Measurements from ENCODE around the gene SHROOM2. TPM values are rescaled to one million over a fixed set of nuclear protein-coding genes. Genes with fewer than 3 reads are reported as not detected.
"Not testable (repeated sequence)": the region's sequence is repeated elsewhere in the genome, so short reads cannot be mapped to it uniquely, and the experiment has no call there.

Gene SHROOM2
- total and polyA plus RNA-seq, 4 donors = 0.28 to 2.5 (median 1.2) TPM

- 90 to 96% methylated on average over 7 of the region's 7 CpGs for whole genome bisulfite sequencing, 2 donors
- no peak for ATAC-seq (ENCODE audit: low FRiP score)
- DNase-seq = no peak
- Histone ChIP-seq H3K4me1 (ENCODE audit: control insufficient read depth in 1 of 2, insufficient read depth in 2 of 2, low read length in 2 of 2) (no peaks in the 10 kb centered on the region), H3K36me3 (ENCODE audit: control insufficient read depth in 1 of 2, insufficient read depth in 2 of 2, low read length in 1 of 2) (no peaks in the 10 kb centered on the region), H3K4me3 (ENCODE audit: low read length in 2 of 2) (no peak overlapping the region), H3K27me3 (ENCODE audit: control insufficient read depth in 1 of 2, insufficient read depth in 2 of 2, low read length in 1 of 2) (no peaks in the 10 kb centered on the region), H3K9me3 (ENCODE audit: control insufficient read depth, low read length) (peaks cover 3% of the 10 kb centered on the region), H3K27ac (ENCODE audit: low read depth in 1 of 2, low read length in 2 of 2) (no peak overlapping the region)
- intact Hi-C loops (cut with DNase I) = no loop called here
These were observed 8.3 kb downstream of the SHROOM2 start for GRCh38 chrX:9794495-9794894.

- intact Hi-C loops (cut with DNase I) = no loop called here
- peaks cover 3% of the 10 kb centered on the region for H3K9me3 ChIP-seq (ENCODE audit: control insufficient read depth, low read length)
- no peak overlapping the region for H3K27ac ChIP-seq (ENCODE audit: low read depth in 1 of 2, low read length in 2 of 2)
- no peaks in the 10 kb centered on the region for H3K36me3 ChIP-seq (ENCODE audit: control insufficient read depth in 1 of 2, insufficient read depth in 2 of 2, low read length in 1 of 2)
- ATAC-seq (ENCODE audit: low FRiP score) = no peak
- no peaks in the 10 kb centered on the region for H3K4me1 ChIP-seq (ENCODE audit: control insufficient read depth in 1 of 2, insufficient read depth in 2 of 2, low read length in 2 of 2)
- H3K4me3 ChIP-seq (ENCODE audit: low read length in 2 of 2) = no peak overlapping the region
- H3K27me3 ChIP-seq (ENCODE audit: control insufficient read depth in 1 of 2, insufficient read depth in 2 of 2, low read length in 1 of 2) = no peaks in the 10 kb centered on the region
- WGBS, 2 donors = 65 to 74% methylated on average over 11 of the region's 11 CpGs
- DNase-seq = no peak
These were observed 11.4 kb downstream of the SHROOM2 start for GRCh38 chrX:9797384-9798360.

GRCh38 chrX:9802737-9803136 is 16.5 kb downstream of the SHROOM2 start:
- no peak overlapping the region for H3K4me3 ChIP-seq (ENCODE audit: low read length in 2 of 2)
- no peaks in the 10 kb centered on the region for H3K27me3 ChIP-seq (ENCODE audit: control insufficient read depth in 1 of 2, insufficient read depth in 2 of 2, low read length in 1 of 2)
- no peaks in the 10 kb centered on the region for H3K9me3 ChIP-seq (ENCODE audit: control insufficient read depth, low read length)
- H3K27ac ChIP-seq (ENCODE audit: low read depth in 1 of 2, low read length in 2 of 2) = no peak overlapping the region
- no peaks in the 10 kb centered on the region for H3K36me3 ChIP-seq (ENCODE audit: control insufficient read depth in 1 of 2, insufficient read depth in 2 of 2, low read length in 1 of 2)
- H3K4me1 ChIP-seq (ENCODE audit: control insufficient read depth in 1 of 2, insufficient read depth in 2 of 2, low read length in 2 of 2) = no peaks in the 10 kb centered on the region
- WGBS, 2 donors = 78 to 92% methylated on average over 3 to 4 of the region's 4 CpGs
- intact Hi-C loops (cut with DNase I) = no loop called here
- DNase-seq (no peak), ATAC-seq (ENCODE audit: low FRiP score) (no peak)

- ATAC-seq (ENCODE audit: low FRiP score) (no peak), DNase-seq (no peak)
- 79 to 90% methylated on average over 5 of the region's 5 CpGs for WGBS, 2 donors
- H3K4me3 ChIP-seq (ENCODE audit: low read length in 2 of 2) = no peak overlapping the region
- no peaks in the 10 kb centered on the region for H3K4me1 ChIP-seq (ENCODE audit: control insufficient read depth in 1 of 2, insufficient read depth in 2 of 2, low read length in 2 of 2)
- intact Hi-C loops (cut with DNase I) = no loop called here
- H3K36me3 ChIP-seq (ENCODE audit: control insufficient read depth in 1 of 2, insufficient read depth in 2 of 2, low read length in 1 of 2) = no peaks in the 10 kb centered on the region
- no peaks in the 10 kb centered on the region for H3K9me3 ChIP-seq (ENCODE audit: control insufficient read depth, low read length)
- H3K27me3 ChIP-seq (ENCODE audit: control insufficient read depth in 1 of 2, insufficient read depth in 2 of 2, low read length in 1 of 2) = no peaks in the 10 kb centered on the region
- H3K27ac ChIP-seq (ENCODE audit: low read depth in 1 of 2, low read length in 2 of 2) = no peak overlapping the region
These were observed 18.2 kb downstream of the SHROOM2 start for GRCh38 chrX:9804444-9804843.

DNA sequence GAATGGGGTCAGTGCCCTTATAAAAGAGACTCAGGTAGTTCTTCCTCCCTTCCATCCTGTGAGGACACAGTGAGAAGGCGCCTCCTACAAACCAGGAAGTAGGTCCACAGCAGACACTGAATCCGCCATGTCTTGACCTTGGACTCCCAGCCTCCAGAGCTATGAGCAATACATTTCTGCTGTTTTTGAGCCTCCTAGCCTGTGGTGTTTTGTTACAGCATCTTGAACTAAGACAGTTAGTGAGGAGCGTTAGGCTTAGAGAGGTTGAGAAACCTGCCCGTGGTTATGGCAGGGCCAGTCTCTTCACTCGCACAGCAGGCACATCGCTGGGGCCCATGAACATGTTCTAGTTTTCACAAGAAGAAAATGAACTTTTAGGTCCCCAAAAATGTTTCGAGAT is 19.7 kb downstream of the SHROOM2 start:
- H3K27me3 ChIP-seq (ENCODE audit: control insufficient read depth in 1 of 2, insufficient read depth in 2 of 2, low read length in 1 of 2) = no peaks in the 10 kb centered on the region
- intact Hi-C loops (cut with DNase I) = no loop called here
- H3K4me1 ChIP-seq (ENCODE audit: control insufficient read depth in 1 of 2, insufficient read depth in 2 of 2, low read length in 2 of 2) = no peaks in the 10 kb centered on the region
- H3K27ac ChIP-seq (ENCODE audit: low read depth in 1 of 2, low read length in 2 of 2) = no peak overlapping the region
- ATAC-seq (ENCODE audit: low FRiP score) (no peak), DNase-seq (no peak)
- no peaks in the 10 kb centered on the region for H3K36me3 ChIP-seq (ENCODE audit: control insufficient read depth in 1 of 2, insufficient read depth in 2 of 2, low read length in 1 of 2)
- WGBS, 2 donors = 96 to 97% methylated on average over 7 of the region's 7 CpGs
- no peak overlapping the region for H3K4me3 ChIP-seq (ENCODE audit: low read length in 2 of 2)
- H3K9me3 ChIP-seq (ENCODE audit: control insufficient read depth, low read length) = no peaks in the 10 kb centered on the region

DNA sequence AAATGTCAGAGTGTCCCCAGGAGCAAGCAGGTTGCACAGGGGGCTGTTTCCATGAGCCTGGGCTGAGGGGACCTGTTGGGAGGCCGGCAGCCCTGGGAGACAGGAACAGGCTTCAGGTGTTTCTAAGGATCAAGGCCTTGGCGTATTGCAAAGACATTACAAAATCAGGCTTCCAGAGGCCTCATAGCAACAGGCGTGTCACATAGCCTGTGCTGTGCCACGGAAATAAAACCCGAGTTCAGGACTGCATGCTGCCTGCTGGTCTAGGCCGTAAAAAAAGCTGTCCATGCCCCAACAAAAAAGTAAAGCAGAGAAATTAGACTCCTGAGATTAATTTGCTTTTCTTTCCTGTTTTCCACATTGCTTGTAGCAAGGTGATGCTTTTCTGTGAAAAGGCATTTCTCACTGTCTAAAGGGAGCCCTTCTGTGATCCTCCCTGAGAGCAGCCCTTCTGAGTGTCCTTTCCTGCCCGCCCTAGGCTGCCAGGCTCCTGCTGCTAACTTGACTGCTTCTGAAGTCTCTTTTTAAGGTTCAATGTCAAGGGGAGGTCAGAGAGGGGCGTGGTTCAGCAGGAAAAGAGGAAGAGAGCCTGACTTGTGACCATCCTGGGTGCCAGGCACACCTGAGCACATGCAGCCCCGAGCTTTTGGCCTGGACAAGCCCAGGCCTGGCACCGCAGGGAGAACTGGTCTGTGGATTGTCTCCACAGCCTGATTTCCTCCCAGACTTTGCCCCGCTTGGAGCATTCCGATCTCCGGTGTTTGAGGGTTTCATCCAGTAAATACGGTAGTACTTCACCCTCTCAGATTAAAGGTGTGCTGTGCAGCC is 21.3 kb downstream of the SHROOM2 start:
- Histone ChIP-seq H3K4me1 (ENCODE audit: control insufficient read depth in 1 of 2, insufficient read depth in 2 of 2, low read length in 2 of 2) (no peaks in the 10 kb centered on the region), H3K27ac (ENCODE audit: low read depth in 1 of 2, low read length in 2 of 2) (no peak overlapping the region), H3K27me3 (ENCODE audit: control insufficient read depth in 1 of 2, insufficient read depth in 2 of 2, low read length in 1 of 2) (no peaks in the 10 kb centered on the region), H3K4me3 (ENCODE audit: low read length in 2 of 2) (no peak overlapping the region), H3K9me3 (ENCODE audit: control insufficient read depth, low read length) (no peaks in the 10 kb centered on the region), H3K36me3 (ENCODE audit: control insufficient read depth in 1 of 2, insufficient read depth in 2 of 2, low read length in 1 of 2) (no peaks in the 10 kb centered on the region)
- ATAC-seq (ENCODE audit: low FRiP score) (no peak), DNase-seq (no peak)
- 79 to 92% methylated on average over 14 of the region's 14 CpGs for WGBS, 2 donors
- intact Hi-C loops (cut with DNase I) = no loop called here

DNA sequence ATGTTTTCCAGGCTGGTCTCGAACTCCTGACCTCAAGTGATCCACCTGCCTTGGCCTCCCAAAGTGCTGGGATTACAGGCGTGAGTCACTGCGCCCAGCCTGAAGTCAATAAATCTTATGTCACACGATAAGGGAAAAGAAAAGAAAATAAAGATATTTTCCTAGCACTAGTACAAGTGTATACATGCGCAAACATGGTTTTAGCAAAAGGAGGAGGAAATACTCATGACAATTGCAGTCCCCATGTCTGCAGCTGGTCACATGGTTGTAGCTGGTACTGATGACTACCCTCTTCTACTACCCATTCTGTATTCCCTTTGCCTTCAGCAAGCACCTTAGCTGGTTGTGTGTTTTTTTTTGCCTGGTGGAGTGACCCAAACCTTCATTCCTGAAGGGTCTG is 23.6 kb downstream of the SHROOM2 start:
- DNase-seq; H3K4me1 ChIP-seq (ENCODE audit: control insufficient read depth in 1 of 2, insufficient read depth in 2 of 2, low read length in 2 of 2); H3K27me3 ChIP-seq (ENCODE audit: control insufficient read depth in 1 of 2, insufficient read depth in 2 of 2, low read length in 1 of 2); H3K4me3 ChIP-seq (ENCODE audit: low read length in 2 of 2); H3K9me3 ChIP-seq (ENCODE audit: control insufficient read depth, low read length); H3K27ac ChIP-seq (ENCODE audit: low read depth in 1 of 2, low read length in 2 of 2); ATAC-seq (ENCODE audit: low FRiP score); intact Hi-C loops (cut with DNase I); H3K36me3 ChIP-seq (ENCODE audit: control insufficient read depth in 1 of 2, insufficient read depth in 2 of 2, low read length in 1 of 2): not testable (repeated sequence)
- WGBS, 2 donors = 60 to 75% methylated on average over 5 of the region's 5 CpGs

GRCh38 chrX:9811086-9811485 is 24.9 kb downstream of the SHROOM2 start:
- H3K9me3 ChIP-seq (ENCODE audit: control insufficient read depth, low read length); intact Hi-C loops (cut with DNase I); H3K4me1 ChIP-seq (ENCODE audit: control insufficient read depth in 1 of 2, insufficient read depth in 2 of 2, low read length in 2 of 2); DNase-seq; H3K4me3 ChIP-seq (ENCODE audit: low read length in 2 of 2); H3K27me3 ChIP-seq (ENCODE audit: control insufficient read depth in 1 of 2, insufficient read depth in 2 of 2, low read length in 1 of 2); H3K36me3 ChIP-seq (ENCODE audit: control insufficient read depth in 1 of 2, insufficient read depth in 2 of 2, low read length in 1 of 2); H3K27ac ChIP-seq (ENCODE audit: low read depth in 1 of 2, low read length in 2 of 2); ATAC-seq (ENCODE audit: low FRiP score): not testable (repeated sequence)
- 96 to 98% methylated on average over 3 of the region's 3 CpGs for WGBS, 2 donors
